Measurements from ENCODE around the gene HABP4. TPM values are rescaled to one million over a fixed set of nuclear protein-coding genes. Genes with fewer than 3 reads are reported as not detected.

Gene HABP4
- total and polyA plus RNA-seq, 10 of the 15 experiments (the other 5 are each of a cell fraction or from before 2014, with no cell fraction given) = 1.6 to 15.4 (median 11.6) TPM

DNA sequence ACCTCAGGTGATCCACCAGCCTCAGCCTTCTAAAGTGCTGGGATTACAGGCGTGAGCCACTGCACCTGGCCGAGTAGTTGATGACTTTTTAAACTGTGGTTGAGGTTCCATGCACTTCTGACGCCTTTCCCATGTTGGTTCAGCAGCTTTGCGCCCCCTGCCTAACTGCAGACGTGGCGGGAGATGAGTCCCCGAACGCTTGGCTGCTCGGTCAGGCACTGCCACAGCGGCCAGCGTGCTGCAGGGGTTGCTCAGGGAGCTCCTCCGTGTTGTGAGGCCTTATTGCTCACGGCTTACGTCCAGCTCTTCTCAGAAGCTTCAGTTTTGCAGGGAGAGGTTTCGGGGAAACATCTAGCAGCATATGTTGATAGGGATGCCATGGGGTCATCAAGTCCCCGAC is 35.3 kb downstream of the HABP4 start (continued):
- TF ChIP-seq ATF2 (IDR thresholded peaks at IDR 0.05; ENCODE audit: low read length) = no peak
- TF ChIP-seq MLLT1 (IDR thresholded peaks at IDR 0.05) = no peak

DNA sequence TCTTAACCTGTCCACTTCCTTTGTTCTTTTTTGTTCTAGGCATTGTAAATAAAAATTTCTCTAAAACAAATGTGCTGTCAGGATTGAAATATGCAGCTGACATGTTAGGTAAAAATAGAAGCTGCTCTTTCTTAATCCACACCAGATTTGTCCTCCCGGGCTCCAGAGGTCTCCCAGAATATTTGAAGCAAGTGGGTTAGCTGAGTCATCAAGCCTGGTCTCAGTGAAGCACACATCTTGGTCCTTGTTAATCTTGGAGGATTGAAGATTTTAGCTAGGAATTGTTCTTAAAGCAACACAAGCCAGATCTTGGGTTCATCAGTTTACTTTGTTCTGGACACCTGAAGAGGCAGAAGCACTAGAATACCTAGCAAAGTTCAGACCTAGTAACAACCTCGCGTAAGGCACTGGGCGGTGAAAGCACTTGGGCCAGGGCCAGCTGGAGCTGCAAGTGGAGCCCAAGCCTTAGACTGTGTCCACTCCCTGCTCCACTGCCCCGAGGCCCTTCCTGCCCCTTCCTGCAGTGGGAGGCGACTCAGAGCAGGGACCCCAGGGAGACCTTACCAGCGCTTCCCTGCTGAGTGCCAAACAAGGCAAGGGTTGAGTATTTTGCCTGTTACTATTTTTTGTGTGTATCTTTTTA is 36.5 kb downstream of the HABP4 start:
- Histone ChIP-seq H3K27ac (ENCODE audit: control insufficient read depth, insufficient read depth) (no peak overlapping the region), H3K9me3 (replicated peaks; ENCODE audit: control insufficient read depth, insufficient read depth, low read length) (no peaks in the 10 kb centered on the region), H4K20me1 (ENCODE audit: control insufficient read depth, insufficient read depth) (no peaks in the 10 kb centered on the region), H3K36me3 (ENCODE audit: control insufficient read depth in 2 of 2, insufficient read depth in 2 of 2, low read length in 1 of 2) (no peaks in the 10 kb centered on the region), H3K4me2 (ENCODE audit: control insufficient read depth, insufficient read depth) (no peak overlapping the region), H3K4me3 (no peak overlapping the region), H3K27me3 (replicated peaks in 1 of 2; ENCODE audit: control insufficient read depth in 2 of 2, insufficient read depth in 2 of 2, low read length in 1 of 2) (no peaks in the 10 kb centered on the region), H3K4me1 (ENCODE audit: control insufficient read depth, insufficient read depth, low read length) (peaks cover 16% of the 10 kb centered on the region), H2AFZ (ENCODE audit: control insufficient read depth, low read depth, low read length) (no peak overlapping the region), H3K9ac (ENCODE audit: control insufficient read depth, insufficient read depth, low read length) (no peak overlapping the region), H3K79me2 (ENCODE audit: control insufficient read depth, insufficient read depth, low read length) (no peaks in the 10 kb centered on the region)
- TF ChIP-seq, protein P1, sequence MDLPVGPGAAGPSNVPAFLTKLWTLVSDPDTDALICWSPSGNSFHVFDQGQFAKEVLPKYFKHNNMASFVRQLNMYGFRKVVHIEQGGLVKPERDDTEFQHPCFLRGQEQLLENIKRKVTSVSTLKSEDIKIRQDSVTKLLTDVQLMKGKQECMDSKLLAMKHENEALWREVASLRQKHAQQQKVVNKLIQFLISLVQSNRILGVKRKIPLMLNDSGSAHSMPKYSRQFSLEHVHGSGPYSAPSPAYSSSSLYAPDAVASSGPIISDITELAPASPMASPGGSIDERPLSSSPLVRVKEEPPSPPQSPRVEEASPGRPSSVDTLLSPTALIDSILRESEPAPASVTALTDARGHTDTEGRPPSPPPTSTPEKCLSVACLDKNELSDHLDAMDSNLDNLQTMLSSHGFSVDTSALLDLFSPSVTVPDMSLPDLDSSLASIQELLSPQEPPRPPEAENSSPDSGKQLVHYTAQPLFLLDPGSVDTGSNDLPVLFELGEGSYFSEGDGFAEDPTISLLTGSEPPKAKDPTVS (IDR thresholded peaks at IDR 0.05; ENCODE audit: low read depth, low read length) = no peak
- TF ChIP-seq BCL11A (IDR thresholded peaks at IDR 0.05; ENCODE audit: low read depth, low read length) = no peak
- TF ChIP-seq, protein P2, sequence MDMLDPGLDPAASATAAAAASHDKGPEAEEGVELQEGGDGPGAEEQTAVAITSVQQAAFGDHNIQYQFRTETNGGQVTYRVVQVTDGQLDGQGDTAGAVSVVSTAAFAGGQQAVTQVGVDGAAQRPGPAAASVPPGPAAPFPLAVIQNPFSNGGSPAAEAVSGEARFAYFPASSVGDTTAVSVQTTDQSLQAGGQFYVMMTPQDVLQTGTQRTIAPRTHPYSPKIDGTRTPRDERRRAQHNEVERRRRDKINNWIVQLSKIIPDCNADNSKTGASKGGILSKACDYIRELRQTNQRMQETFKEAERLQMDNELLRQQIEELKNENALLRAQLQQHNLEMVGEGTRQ (IDR thresholded peaks at IDR 0.05; ENCODE audit: borderline replicate concordance, low read depth, low read length) = no peak
- no peak for TF ChIP-seq HCFC1 (IDR thresholded peaks at IDR 0.05; ENCODE audit: low read length)
- TF ChIP-seq MYB (IDR thresholded peaks at IDR 0.05; ENCODE audit: borderline replicate concordance, low read depth, low read length) = no peak
- no peak for TF ChIP-seq POLR2AphosphoS5 (IDR thresholded peaks at IDR 0.05; ENCODE audit: low read length)
- DNase-seq (ENCODE audit: low read depth, low spot score) (no peak), ATAC-seq (no peak), FAIRE-seq (no peak)
- POLR2A ChIA-PET = interaction anchor here (0.9 kb wide), 1 partner anchor 84 kb away, joined by 6 read pairs; no protein-coding TSS in a partner anchor
- intact Hi-C loops (cut with micrococcal nuclease; ENCODE audit: unreplicated experiment) = no loop called here
- in situ Hi-C loops (cut with MboI) = no loop called here
- RAD21 ChIA-PET (ENCODE audit: unreplicated experiment) = interaction anchor here (1.0 kb wide), 1 partner anchor 34 kb away, joined by 4 read pairs; no protein-coding TSS in a partner anchor
- no TSS peak for BruUV-seq (replicated peaks)
- CTCF ChIA-PET = interaction anchor here (0.9 to 1.0 kb wide), 2 partner anchors 11 to 13 kb away, joined by 3 read pairs; no protein-coding TSS in a partner anchor
- WGBS (ENCODE audit: insufficient coverage, insufficient replicate concordance, low lambda C conversion rate, missing lambda C conversion rate) = 84% methylated on average over 7 of the region's 7 CpGs
- SMC1A ChIA-PET (ENCODE audit: uncharacterized antibody, unreplicated experiment) = interaction anchor here (0.9 to 1.8 kb wide), 3 partner anchors 11 to 194 kb away, joined by 3 to 5 read pairs (median 3); no protein-coding TSS in a partner anchor

All from GM12878 (cell line).